Measurements from ENCODE around the gene PKNOX2. TPM values are rescaled to one million over a fixed set of nuclear protein-coding genes. Genes with fewer than 3 reads are reported as not detected.

The PKNOX2 gene, protein sequence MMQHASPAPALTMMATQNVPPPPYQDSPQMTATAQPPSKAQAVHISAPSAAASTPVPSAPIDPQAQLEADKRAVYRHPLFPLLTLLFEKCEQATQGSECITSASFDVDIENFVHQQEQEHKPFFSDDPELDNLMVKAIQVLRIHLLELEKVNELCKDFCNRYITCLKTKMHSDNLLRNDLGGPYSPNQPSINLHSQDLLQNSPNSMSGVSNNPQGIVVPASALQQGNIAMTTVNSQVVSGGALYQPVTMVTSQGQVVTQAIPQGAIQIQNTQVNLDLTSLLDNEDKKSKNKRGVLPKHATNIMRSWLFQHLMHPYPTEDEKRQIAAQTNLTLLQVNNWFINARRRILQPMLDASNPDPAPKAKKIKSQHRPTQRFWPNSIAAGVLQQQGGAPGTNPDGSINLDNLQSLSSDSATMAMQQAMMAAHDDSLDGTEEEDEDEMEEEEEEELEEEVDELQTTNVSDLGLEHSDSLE
- polyA plus RNA-seq (ENCODE audit: insufficient read depth in 1 of 5, insufficient read length in 5 of 5, low replicate concordance in 1 of 5), result 10 to 100 TPM; 12.7 to 19.9 (median 16.6) TPM
- long read RNA-seq, donor 1, partial matches to known transcripts, result 0 of 2 reads
- long read RNA-seq, donor 1, other reads (novel, unspliced or antisense), result 0 of 2 reads
- long read RNA-seq, donor 2, partial matches to known transcripts, result 0 of 2 reads
- long read RNA-seq, donor 2, other reads (novel, unspliced or antisense), result 0 of 2 reads
- long read RNA-seq, donor 3, result 0 reads
- long read RNA-seq, donor 4, partial matches to known transcripts, result 0 of 1 reads
- long read RNA-seq, donor 4, other reads (novel, unspliced or antisense), result 0 of 1 reads
- long read RNA-seq, donor 5, partial matches to known transcripts, result 0 of 1 reads
- long read RNA-seq, donor 5, other reads (novel, unspliced or antisense), result 0 of 1 reads
- long read RNA-seq, donor 6, partial matches to known transcripts, result 0 of 1 reads
- long read RNA-seq, donor 6, other reads (novel, unspliced or antisense), result 0 of 1 reads
- long read RNA-seq, donor 7, partial matches to known transcripts, result 0 of 1 reads
- long read RNA-seq, donor 7, other reads (novel, unspliced or antisense), result 0 of 1 reads
- long read RNA-seq, donor 8, partial matches to known transcripts, result 0 of 2 reads
- long read RNA-seq, donor 8, other reads (novel, unspliced or antisense), result 0 of 2 reads

GRCh38 chr11:125164422-125165110, at the start of gene PKNOX2:
PKNOX2 (plus strand) TSS chr11:125164751; CDS start chr11:125351306, 186,555 bp downstream.
- peak; percentile 82 to 83 for DNase-seq

DNA sequence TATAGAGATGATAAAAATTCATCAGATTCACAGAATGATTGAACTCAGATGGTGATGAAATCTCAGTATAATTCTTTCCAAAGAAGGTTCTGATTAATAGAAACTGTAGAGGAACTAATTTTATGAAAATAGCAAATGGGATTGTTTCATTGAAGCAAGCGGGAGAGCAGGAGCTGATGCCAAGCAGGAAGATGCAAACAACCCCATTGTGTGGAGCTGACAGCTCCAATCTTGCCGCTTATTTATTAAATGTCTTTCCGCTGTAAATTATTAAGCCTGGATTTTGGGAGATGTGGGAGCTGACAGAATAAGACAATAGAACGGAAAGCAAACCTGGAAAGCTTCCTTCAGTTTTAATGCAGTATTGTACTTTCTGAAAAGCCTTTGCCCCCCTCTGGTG, 47.1 kb upstream of the PKNOX2 start:
- no peak for DNase-seq

GRCh38 chr11:125123194-125123946, 41.2 kb upstream of the PKNOX2 start:
- no peak for DNase-seq

GRCh38 chr11:125123947-125124617, 40.5 kb upstream of the PKNOX2 start:
- no peak for DNase-seq

DNA sequence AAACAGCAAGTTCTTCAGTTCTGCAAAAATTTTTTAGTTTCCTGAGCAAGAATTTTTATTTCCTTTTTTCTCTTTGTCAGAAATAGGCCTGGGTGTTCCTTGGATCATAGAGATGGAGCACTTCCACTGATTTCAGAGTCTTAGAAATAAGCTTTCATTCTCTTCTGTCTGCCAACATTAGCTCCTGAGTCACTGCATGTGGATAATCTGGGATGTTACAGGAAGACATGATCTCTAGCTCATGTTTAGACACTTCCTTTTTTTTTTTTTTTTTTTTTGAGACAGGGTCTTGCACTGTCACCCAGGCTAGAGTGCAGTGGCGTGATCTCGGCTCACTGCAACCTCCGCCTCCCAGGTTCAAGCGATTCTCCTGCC, 39.9 kb upstream of the PKNOX2 start:
- no peak for DNase-seq

GRCh38 chr11:125128450-125128849, 36.1 kb upstream of the PKNOX2 start:
- DNase-seq, result no peak

DNA sequence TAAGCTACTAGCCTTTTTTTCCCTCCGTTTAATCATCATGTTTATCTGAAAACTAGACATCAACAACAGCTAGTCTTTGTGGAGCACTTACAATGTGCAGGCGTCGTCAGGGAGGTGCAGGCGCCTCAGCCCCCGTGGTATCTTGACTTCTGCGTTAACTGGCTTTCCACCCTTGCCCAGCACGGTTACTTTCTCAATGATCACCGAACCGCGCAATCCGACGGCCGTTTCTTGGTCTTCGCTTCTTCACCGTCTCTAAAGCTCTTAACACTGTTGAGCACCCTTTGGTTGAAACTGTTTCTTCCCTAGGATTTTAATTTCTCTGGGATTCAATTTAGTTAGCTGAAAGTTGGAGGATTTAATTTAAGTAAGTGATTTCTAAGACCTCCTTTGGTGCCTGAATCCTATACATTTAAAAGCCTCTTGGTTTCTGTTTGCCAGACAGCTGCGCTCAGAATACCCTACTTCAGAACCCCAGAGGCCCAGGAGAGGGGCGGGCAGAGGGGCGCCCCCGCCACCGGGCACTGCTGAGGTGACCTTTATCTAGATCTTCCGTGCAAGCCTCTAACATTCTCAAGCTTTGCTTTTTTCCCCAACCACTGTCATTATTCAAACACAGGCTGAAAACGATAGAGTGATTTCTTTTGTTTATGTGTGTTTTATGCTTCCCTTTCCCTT, 35.1 kb upstream of the PKNOX2 start:
- no peak for DNase-seq

DNA sequence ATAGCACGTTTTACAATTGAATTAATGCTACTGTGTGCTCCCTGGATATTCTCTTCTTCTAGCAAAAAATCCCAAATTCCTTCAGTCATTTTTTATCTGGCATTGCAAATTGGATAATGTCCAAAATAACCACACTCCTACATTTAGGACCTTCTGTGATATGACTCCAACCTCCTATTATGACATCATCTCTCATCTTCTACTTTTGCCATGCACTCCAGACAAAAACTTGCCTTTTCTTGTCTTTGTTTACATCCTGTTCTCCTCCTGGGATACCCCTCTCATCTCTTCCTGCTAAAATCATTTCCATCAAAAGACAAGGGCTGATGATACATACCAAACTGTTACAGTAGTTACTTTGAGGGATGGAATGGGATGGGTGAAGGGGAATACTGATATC, 32.5 kb upstream of the PKNOX2 start:
- no peak for DNase-seq

DNA sequence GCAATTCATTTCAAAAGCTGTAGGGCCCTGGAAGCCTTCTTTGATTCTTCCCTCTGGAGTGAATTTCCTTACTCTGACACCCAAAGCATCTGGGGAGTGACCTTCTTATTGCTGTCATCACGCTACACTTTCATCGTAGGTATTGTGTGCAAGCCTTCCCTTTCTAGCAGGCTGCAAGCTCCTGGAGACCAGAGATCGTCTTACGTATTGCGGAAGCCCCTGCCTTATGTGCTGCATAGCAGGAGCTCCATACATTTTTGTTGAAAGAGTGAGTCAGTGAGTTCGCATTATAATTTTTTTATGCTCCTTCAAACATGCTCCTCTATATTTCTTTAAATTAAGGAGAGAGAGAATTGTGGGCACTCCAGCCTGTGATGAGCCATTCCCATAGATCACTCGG, 32.0 kb upstream of the PKNOX2 start:
- DNase-seq, result no peak

- no peak for DNase-seq
These were observed 28.6 kb upstream of the PKNOX2 start for GRCh38 chr11:125136001-125136400.

- DNase-seq, result no peak
These were observed 25.6 kb upstream of the PKNOX2 start for GRCh38 chr11:125138966-125139365.

GRCh38 chr11:125139778-125140177, 24.8 kb upstream of the PKNOX2 start:
- no peak for DNase-seq

DNA sequence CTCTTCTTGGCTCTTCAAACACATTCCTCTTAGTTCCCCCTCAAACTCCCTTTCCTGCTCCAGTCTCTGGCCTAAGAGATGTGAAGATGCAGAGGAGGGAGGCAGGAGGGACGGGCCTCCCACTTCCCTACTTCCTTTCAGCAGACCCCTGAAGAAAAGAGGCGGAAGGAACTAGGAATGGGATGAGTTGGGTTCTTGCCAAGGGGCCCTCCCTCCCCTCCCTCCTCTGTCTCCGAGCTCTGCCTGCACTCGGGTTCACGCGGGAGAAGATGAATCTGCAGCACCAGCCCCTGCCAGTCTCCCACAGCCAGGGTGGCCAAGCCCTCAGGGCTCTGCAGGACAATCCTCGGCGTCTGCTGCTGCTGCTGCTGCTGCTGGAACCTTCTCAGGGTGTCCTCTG, 24.3 kb upstream of the PKNOX2 start:
- DNase-seq, result peak; percentile 26 to 31

DNA sequence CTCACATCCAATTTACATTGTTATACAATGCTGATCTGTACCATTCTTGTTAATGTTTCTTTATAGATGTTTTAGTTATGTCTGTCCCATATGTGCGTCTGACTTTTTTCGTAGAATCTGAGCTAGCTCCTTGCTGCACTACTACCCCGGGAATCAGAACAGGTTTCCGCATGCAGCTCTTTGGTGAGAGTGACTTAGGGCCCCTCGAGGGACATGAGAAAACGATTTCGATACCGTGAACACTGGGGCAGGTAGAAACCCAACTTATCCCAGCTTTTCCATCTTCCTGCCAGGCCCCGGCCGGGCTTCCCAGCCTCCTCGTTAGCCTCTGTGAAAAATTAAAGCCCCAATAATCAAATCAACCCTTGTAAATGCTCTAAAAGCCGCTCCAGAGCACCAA, 23.4 kb upstream of the PKNOX2 start:
- no peak for DNase-seq

DNA sequence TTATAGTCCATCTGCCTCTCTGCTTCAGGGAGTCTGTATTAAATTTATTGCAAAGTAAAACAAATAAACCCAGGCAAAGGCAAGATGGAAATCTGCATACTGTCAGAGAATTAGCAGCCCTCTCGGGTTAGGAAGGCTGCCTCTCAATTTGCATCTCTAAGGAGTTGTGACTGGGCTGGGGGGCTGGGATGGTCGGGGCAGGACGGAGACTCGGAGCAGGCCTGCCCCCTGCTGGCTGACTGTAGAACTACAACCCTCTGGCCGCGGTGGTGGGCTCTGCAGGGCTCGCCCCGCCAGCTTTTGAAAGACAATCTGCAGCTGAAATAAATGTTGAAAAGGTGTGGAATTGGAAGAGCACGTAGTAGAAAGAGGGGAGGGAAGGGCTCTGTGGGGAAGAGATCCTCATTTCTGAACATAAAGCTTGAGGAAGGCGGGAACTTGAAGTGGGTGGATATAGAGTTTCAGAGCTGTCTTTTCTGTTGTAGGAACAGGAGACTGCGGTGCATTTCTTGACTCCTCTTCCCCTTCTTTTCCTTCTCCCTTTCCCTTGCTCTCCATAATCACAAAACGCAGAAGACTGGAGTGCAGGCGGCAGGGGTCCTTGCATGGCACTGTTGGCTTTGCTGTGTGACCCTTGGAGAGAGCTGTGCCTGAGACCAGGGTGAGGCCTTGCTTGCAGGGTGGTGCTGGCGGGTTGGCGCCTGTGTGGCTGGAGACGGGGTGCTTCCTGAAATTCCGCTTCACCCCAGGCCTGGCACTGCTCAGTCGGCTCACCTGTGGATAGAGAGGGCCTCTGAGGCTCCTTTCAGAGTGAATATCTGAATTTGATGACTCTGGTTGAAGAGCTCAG, 22.6 kb upstream of the PKNOX2 start:
- DNase-seq, result peak; percentile 26 to 27

GRCh38 chr11:125146232-125146631, 18.3 kb upstream of the PKNOX2 start:
- no peak for DNase-seq

GRCh38 chr11:125147280-125147679, 17.3 kb upstream of the PKNOX2 start:
- no peak for DNase-seq

- no peak for DNase-seq
These were observed 16.5 kb upstream of the PKNOX2 start for GRCh38 chr11:125148011-125148410.

DNA sequence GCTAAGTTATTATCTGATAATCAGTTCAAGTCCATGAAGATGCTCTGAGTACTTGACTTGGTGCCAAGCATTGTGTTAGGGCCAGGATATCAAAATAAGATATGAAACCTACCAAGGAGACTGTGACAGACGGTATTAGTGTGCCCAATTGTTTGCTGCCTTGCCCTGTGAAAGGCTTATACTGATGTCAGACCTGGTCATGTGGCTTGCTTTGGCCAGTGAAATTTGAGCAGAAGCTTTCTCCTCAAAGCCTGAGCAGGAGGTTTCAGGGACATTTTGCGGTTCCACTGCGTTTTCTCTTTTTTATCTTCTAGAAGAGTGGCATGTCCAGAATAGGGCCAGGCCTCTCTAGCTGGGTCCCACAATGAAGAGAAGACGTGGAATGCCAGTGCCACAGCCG, 15.8 kb upstream of the PKNOX2 start:
- no peak for DNase-seq

All from right lung (tissue), 10 donors.